H1 (cell line): Measurements from ENCODE around the gene C12orf43. TPM values are rescaled to one million over a fixed set of nuclear protein-coding genes. Genes with fewer than 3 reads are reported as not detected.

Source experiments
- CTCF ChIA-PET: fragments of 300-600 bp; sonication (Branson Sonifier 250); formaldehyde crosslinking; loops from one replicate; lab custom pipeline; 2021; ENCODE audit not compliant: partially characterized antibody; lab: Charles Lee
- POLR2A ChIA-PET: fragments of 300-600 bp; sonication (Branson Sonifier 250); formaldehyde crosslinking; loops from one replicate; lab custom pipeline; 2021; ENCODE audit warnings: inconsistent platforms; ENCODE audit not compliant: partially characterized antibody; lab: Charles Lee
- DNase-seq, 2 experiments: peaks; one replicate each; pipeline versions ENCODE4 v3.0.0 to v3.0.0-alpha.2; 2010 to 2022; ENCODE audit warnings: low spot score in 2 of 2, low read depth in 1 of 2, mixed read lengths in 1 of 2
- FAIRE-seq: peaks from 2 replicates; lab custom pipeline; 2011; peaks lifted over from hg19 to GRCh38; lab: Jason Lieb, UNC
- H2AFZ ChIP-seq: 2 replicates; pipeline ENCODE4 v1.8.1; 2012; ENCODE audit warnings: low read length, inconsistent platforms
- H2AK5ac ChIP-seq: 2 replicates; pipeline ENCODE4 v1.6.1; 2013; ENCODE audit warnings: low read depth, low read length
- H2BK120ac ChIP-seq: replicated peaks from 2 replicates; pipeline ENCODE3; 2013; ENCODE audit warnings: low read depth, low read length, inconsistent platforms
- H2BK12ac ChIP-seq: 2 replicates; pipeline ENCODE4 v1.6.1; 2013; ENCODE audit warnings: low read depth, low read length
- H2BK15ac ChIP-seq: 2 replicates; pipeline ENCODE4 v1.6.1; 2013; ENCODE audit warnings: low read length
- H2BK20ac ChIP-seq: 2 replicates; pipeline ENCODE4 v1.6.1; 2013; ENCODE audit warnings: low read length
- H2BK5ac ChIP-seq: 2 replicates; pipeline ENCODE4 v1.6.1; 2013; ENCODE audit warnings: low read depth, low read length
- H3K14ac ChIP-seq: 2 replicates; pipeline ENCODE4 v1.6.1; 2013; ENCODE audit warnings: inconsistent platforms; ENCODE audit not compliant: insufficient read length
- H3K18ac ChIP-seq: 2 replicates; pipeline ENCODE4 v1.6.1; 2013; ENCODE audit warnings: low read length; ENCODE audit errors: extremely low read depth
- H3K23ac ChIP-seq: 2 replicates; pipeline ENCODE4 v1.6.1; 2013; ENCODE audit warnings: inconsistent platforms; ENCODE audit not compliant: insufficient read length
- H3K23me2 ChIP-seq: 2 replicates; pipeline ENCODE4 v1.6.1; 2013; ENCODE audit warnings: low read depth, low read length
- H3K27ac ChIP-seq: 2 replicates; pipeline ENCODE4 v1.6.1; 2011; ENCODE audit warnings: low read depth, low read length, inconsistent platforms
- H3K27me3 ChIP-seq, 4 experiments: replicated peaks in 1 of 4; 1 replicate in 1 of 4; 2 replicates in 3 of 4; pipeline versions ENCODE4 v1.6.1 to v1.8.1; 2011 to 2013; ENCODE audit warnings: low read length in 3 of 4, mild to moderate bottlenecking in 3 of 4, inconsistent platforms in 2 of 4, mixed read lengths in 2 of 4, moderate library complexity in 1 of 4; ENCODE audit not compliant: control insufficient read depth in 3 of 4, insufficient read depth in 3 of 4; ENCODE audit errors: extremely low read depth in 1 of 4
- H3K36me3 ChIP-seq, 4 experiments: 2 replicates each; pipeline versions ENCODE4 v1.6.1 to v1.8.1; 2011 to 2013; ENCODE audit warnings: mild to moderate bottlenecking in 4 of 4, low read length in 3 of 4, moderate library complexity in 2 of 4, control low read depth in 1 of 4, inconsistent platforms in 1 of 4; ENCODE audit not compliant: insufficient read depth in 4 of 4, control insufficient read depth in 2 of 4
- H3K4ac ChIP-seq: replicated peaks from 2 replicates; pipeline ENCODE3; 2013; ENCODE audit warnings: low read length, low read depth, mixed read lengths, inconsistent platforms; ENCODE audit not compliant: insufficient read length
- H3K4me1 ChIP-seq, 4 experiments: replicated peaks in 1 of 4; 1 replicate in 1 of 4; 2 replicates in 3 of 4; pipeline versions ENCODE4 v1.6.1 to v1.8.1; 2011 to 2013; ENCODE audit warnings: low read length in 3 of 4, inconsistent platforms in 2 of 4, mixed read lengths in 1 of 4; ENCODE audit not compliant: insufficient read depth in 4 of 4, control insufficient read depth in 3 of 4
- H3K4me2 ChIP-seq, 2 experiments: 2 replicates each; pipeline versions ENCODE4 v1.6.1 to v1.8.1; 2011 to 2013; ENCODE audit warnings: low read depth in 2 of 2, low read length in 2 of 2, control low read depth in 1 of 2, inconsistent platforms in 1 of 2, mild to moderate bottlenecking in 1 of 2; ENCODE audit not compliant: insufficient read depth in 1 of 2
- H3K4me3 ChIP-seq, 4 experiments: fragments of 200-600, 300-600 bp in 1 of 4; sonication (generic), shearing (Covaris generic), sonication (Bioruptor Twin) in 1 of 4; 2 replicates each; pipeline versions ENCODE4 v1.5.1 to v1.8.1; 2011 to 2016; ENCODE audit warnings: low read length in 4 of 4, low read depth in 3 of 4, control low read depth in 2 of 4, inconsistent platforms in 2 of 4, mild to moderate bottlenecking in 2 of 4, mixed read lengths in 1 of 4, moderate library complexity in 1 of 4; ENCODE audit not compliant: insufficient read depth in 2 of 4; ENCODE audit errors: extremely low read depth in 1 of 4
- H3K56ac ChIP-seq: replicated peaks from 2 replicates; pipeline ENCODE3; 2013; ENCODE audit warnings: low read depth, mild to moderate bottlenecking, mixed read lengths, low read length, inconsistent platforms; ENCODE audit not compliant: insufficient read length
- H3K79me1 ChIP-seq: 2 replicates; pipeline ENCODE4 v1.6.1; 2013; ENCODE audit warnings: low read depth, low read length, control low read depth
- H3K79me2 ChIP-seq, 2 experiments: 2 replicates each; pipeline versions ENCODE4 v1.6.1 to v1.8.1; 2012 to 2013; ENCODE audit warnings: low read length in 2 of 2, mild to moderate bottlenecking in 2 of 2, inconsistent platforms in 1 of 2; ENCODE audit not compliant: insufficient read depth in 2 of 2, control insufficient read depth in 1 of 2
- H3K9ac ChIP-seq, 4 experiments: replicated peaks in 1 of 4; 1 replicate in 1 of 4; 2 replicates in 3 of 4; pipeline versions ENCODE4 v1.6.1 to v1.8.1; 2011 to 2013; ENCODE audit warnings: low read depth in 3 of 4, low read length in 3 of 4, control low read depth in 2 of 4, mild to moderate bottlenecking in 2 of 4, moderate library complexity in 2 of 4, inconsistent platforms in 1 of 4; ENCODE audit errors: extremely low read depth in 1 of 4
- H3K9me3 ChIP-seq, 2 experiments: 2 replicates each; pipeline versions ENCODE4 v1.6.1 to v1.8.1; 2012 to 2013; ENCODE audit warnings: mild to moderate bottlenecking in 2 of 2, moderate library complexity in 2 of 2, control low read depth in 1 of 2, inconsistent platforms in 1 of 2, low read depth in 1 of 2, low read length in 1 of 2, mixed read lengths in 1 of 2; ENCODE audit not compliant: insufficient read depth in 2 of 2
- H4K20me1 ChIP-seq, 2 experiments: replicated peaks in 1 of 2; 2 replicates each; pipeline versions ENCODE3 to v1.8.1; 2011 to 2013; ENCODE audit warnings: inconsistent platforms in 2 of 2, low read length in 2 of 2, mild to moderate bottlenecking in 1 of 2; ENCODE audit not compliant: insufficient read depth in 2 of 2, control insufficient read depth in 1 of 2
- H4K5ac ChIP-seq: 2 replicates; pipeline ENCODE4 v1.6.1; 2013; ENCODE audit warnings: low read length, low read depth, mixed read lengths, inconsistent platforms; ENCODE audit not compliant: insufficient read length
- H4K8ac ChIP-seq: 2 replicates; pipeline ENCODE4 v1.8.0; 2013; ENCODE audit warnings: mild to moderate bottlenecking, moderate library complexity, low read length, inconsistent platforms; ENCODE audit not compliant: insufficient read depth; ENCODE audit errors: extremely low read depth
- H4K91ac ChIP-seq: replicated peaks from 2 replicates; pipeline ENCODE3; 2013; ENCODE audit warnings: low read length, mixed read lengths, inconsistent platforms; ENCODE audit not compliant: insufficient read length
- CHD1 ChIP-seq: IDR thresholded peaks from 2 replicates; pipeline ENCODE4 v1.6.1; 2012; ENCODE audit warnings: low read depth, low read length, improper control_type of control experiment
- EZH2 ChIP-seq: fragments of 200-600 bp; sonication (generic); IDR thresholded peaks from 2 replicates; pipeline ENCODE4 v1.7.1; 2012; ENCODE audit warnings: low read depth, mild to moderate bottlenecking, moderate library complexity, low read length, inconsistent platforms; ENCODE audit not compliant: severe bottlenecking
- GTF2F1 ChIP-seq: IDR thresholded peaks from 2 replicates; pipeline ENCODE4 v1.6.1; 2012; ENCODE audit warnings: low read depth, low read length, improper control_type of control experiment, borderline replicate concordance
- JUND ChIP-seq: IDR thresholded peaks from 2 replicates; pipeline ENCODE4 v1.6.1; 2011; ENCODE audit warnings: mild to moderate bottlenecking, improper control_type of control experiment, low read length
- KDM5A ChIP-seq: fragments of 200-600 bp; IDR thresholded peaks from 2 replicates; pipeline ENCODE4 v1.7.1; 2012; ENCODE audit warnings: mild to moderate bottlenecking, low read length, inconsistent platforms, mixed read lengths
- MAFK ChIP-seq: IDR thresholded peaks from 2 replicates; pipeline ENCODE4 v1.6.1; 2012; ENCODE audit warnings: low read depth, mild to moderate bottlenecking, improper control_type of control experiment, low read length
- MAX ChIP-seq: IDR thresholded peaks from 2 replicates; pipeline ENCODE4 v1.6.1; 2012; ENCODE audit warnings: inconsistent platforms
- RBBP5 ChIP-seq: IDR thresholded peaks from 2 replicates; pipeline ENCODE4 v1.7.1; 2012; ENCODE audit warnings: low read depth, mild to moderate bottlenecking, inconsistent platforms, low read length, moderate library complexity, borderline replicate concordance
- RXRA ChIP-seq: IDR thresholded peaks from 2 replicates; pipeline ENCODE4 v1.6.1; 2011; ENCODE audit warnings: low read depth, mild to moderate bottlenecking, low read length, moderate library complexity; ENCODE audit not compliant: insufficient read depth
- SP2 ChIP-seq: IDR thresholded peaks from 2 replicates; pipeline ENCODE4 v1.6.1; 2012; ENCODE audit warnings: mild to moderate bottlenecking, low read length, inconsistent platforms
- TAF1 ChIP-seq: IDR thresholded peaks from 2 replicates; pipeline ENCODE4 v1.6.1; 2011; ENCODE audit warnings: mild to moderate bottlenecking, low read depth, low read length
- TAF7 ChIP-seq: optimal IDR thresholded peaks from 2 replicates; pipeline ENCODE3; 2011; ENCODE audit warnings: low read depth, mild to moderate bottlenecking, inconsistent platforms, low read length, moderate library complexity, borderline replicate concordance
- TBP ChIP-seq: IDR thresholded peaks from 2 replicates; pipeline ENCODE4 v1.6.1; 2011; ENCODE audit warnings: low read depth, low read length, improper control_type of control experiment
- WGBS, 2 experiments: shearing (Covaris generic) in 1 of 2; methylation state at CpG; one replicate each; pipeline versions ENCODE4 v1.1.6 to v1.1.7; 2013 to 2015; ENCODE audit warnings: low lambda C conversion rate in 2 of 2, mixed read lengths in 2 of 2, inconsistent platforms in 1 of 2, low coverage in 1 of 2, missing lambda C conversion rate in 1 of 2; ENCODE audit not compliant: insufficient replicate concordance in 2 of 2, insufficient coverage in 1 of 2, insufficient read length in 1 of 2; ENCODE audit errors: extremely low coverage in 1 of 2, missing lambda C conversion rate in 1 of 2; 5-methylcytosine and 5-hydroxymethylcytosine counted together
- polyA plus RNA-seq, 7 experiments: library from polyadenylated mRNA; depleted of rRNA in 3 of 7; stranded (reverse) in 5 of 7; unstranded in 2 of 7; fragments of >200 nt in 5 of 7; fragments of 200-250 nt in 2 of 7; gene quantifications; 1 replicate in 5 of 7; 2 replicates in 1 of 7; 4 replicates in 1 of 7; pipeline versions ENCODE4 v1.2.1 to v1.2.3, GENCODE V29; 2011 to 2013; ENCODE audit warnings: missing spikeins in 2 of 7, mixed read lengths in 2 of 7
- total RNA-seq: library from RNA; stranded (reverse); fragmentation: NEBNext Ultra II Directional; extraction: Animal tissue kit (Norgen Biotek cat#: 25700); gene quantifications from 2 replicates; pipeline ENCODE4 v1.2.1, GENCODE V29; 2021
- TF ChIP-seq, protein P1 (sequence below): IDR thresholded peaks from 2 replicates; pipeline ENCODE4 v1.6.1; 2011; ENCODE audit warnings: low read length, improper control_type of control experiment

Gene C12orf43
- total and polyA plus RNA-seq, 2 of the 8 experiments (the other 6 are each of a cell fraction or from before 2014, with no cell fraction given): 9.2 to 22.3 TPM

GRCh38 chr12:121023799-121024198 is 7.5 kb upstream of the C12orf43 start:
- Histone ChIP-seq H2BK120ac (no peak overlapping the region), H3K4me3 (no peak overlapping the region), H2AK5ac (no peak overlapping the region), H4K20me1 (no peaks in the 10 kb centered on the region), H3K23ac (no peak overlapping the region), H3K4me1 (no peaks in the 10 kb centered on the region), H4K5ac (no peak overlapping the region), H3K14ac (no peak overlapping the region), H3K23me2 (no peaks in the 10 kb centered on the region), H3K9ac (no peak overlapping the region), H3K4me2 (no peak overlapping the region), H2BK20ac (no peak overlapping the region), H2BK12ac (no peak overlapping the region), H2BK5ac (no peak overlapping the region), H3K9me3 (no peaks in the 10 kb centered on the region), H3K4ac (no peak overlapping the region), H2BK15ac (no peak overlapping the region), H4K8ac (no peak overlapping the region), H3K18ac (no peak overlapping the region), H4K91ac (no peak overlapping the region), H3K27ac (no peak overlapping the region), H3K79me1 (no peaks in the 10 kb centered on the region), H2AFZ (no peak overlapping the region), H3K36me3 (no peaks in the 10 kb centered on the region), H3K56ac (no peak overlapping the region), H3K27me3 (no peaks in the 10 kb centered on the region), H3K79me2 (no peaks in the 10 kb centered on the region)
- POLR2A ChIA-PET: no interaction called here
- TF ChIP-seq, protein P1, sequence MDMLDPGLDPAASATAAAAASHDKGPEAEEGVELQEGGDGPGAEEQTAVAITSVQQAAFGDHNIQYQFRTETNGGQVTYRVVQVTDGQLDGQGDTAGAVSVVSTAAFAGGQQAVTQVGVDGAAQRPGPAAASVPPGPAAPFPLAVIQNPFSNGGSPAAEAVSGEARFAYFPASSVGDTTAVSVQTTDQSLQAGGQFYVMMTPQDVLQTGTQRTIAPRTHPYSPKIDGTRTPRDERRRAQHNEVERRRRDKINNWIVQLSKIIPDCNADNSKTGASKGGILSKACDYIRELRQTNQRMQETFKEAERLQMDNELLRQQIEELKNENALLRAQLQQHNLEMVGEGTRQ: no peak
- no peak for TF ChIP-seq MAX
- no peak for TF ChIP-seq GTF2F1
- TF ChIP-seq TAF7: no peak
- no peak for TF ChIP-seq JUND
- no peak for TF ChIP-seq RBBP5
- no peak for TF ChIP-seq MAFK
- TF ChIP-seq SP2: no peak
- no peak for TF ChIP-seq KDM5A
- TF ChIP-seq CHD1: no peak
- no peak for TF ChIP-seq RXRA
- TF ChIP-seq TBP: no peak
- no peak for TF ChIP-seq EZH2
- TF ChIP-seq TAF1: no peak
- CTCF ChIA-PET: interaction anchor here (1.0 kb wide), 1 partner anchor 87 kb away, joined by 3 read pairs; no protein-coding TSS in a partner anchor
- WGBS, 2 experiments: 72% methylated on average over 8 of the region's 8 CpGs; no CpG with 5 or more reads in 1 of the 2 experiments
- FAIRE-seq: no peak
- no peak for DNase-seq
